ENCODE results near the gene CLTCL1. TPM values are rescaled to one million over a fixed set of nuclear protein-coding genes. Genes with fewer than 3 reads are reported as not detected.

Gene CLTCL1
- total and polyA plus RNA-seq, 9 of the 15 experiments (the other 6 are each of a cell fraction or from before 2014, with no cell fraction given) = 1.1 to 11.7 (median 5.0) TPM

- peaks cover 10% of the 10 kb centered on the region; the same call in 1 of the 2 replicates for H4K20me1 ChIP-seq (replicated peaks; ENCODE audit: control insufficient read depth, insufficient read depth, low read length)
- H3K4me3 ChIP-seq = no peak overlapping the region
- no peak for ATAC-seq
- ChIA-PET POLR2A (interaction anchor here (0.6 to 1.5 kb wide), 6 partner anchors 8 to 182 kb away, joined by 3 to 4 read pairs (median 4); partner anchors contain the start of genes DGCR2 and ESS2), CTCF (ENCODE audit: low intra/inter-chr PET ratio) (no interaction called here)
- DNase-seq (ENCODE audit: extremely low read depth in 1 of 4, low spot score in 3 of 4) = no peak
- FAIRE-seq = no peak
- BruUV-seq (replicated peaks) = no TSS peak
- H3K9ac ChIP-seq (ENCODE audit: insufficient read depth in 1 of 2, low read depth in 2 of 2, low read length in 2 of 2) = peak overlapping the region in 1 of 2 experiments; percentile 43; a peak in 2 of 4 replicates
- H3K4me1 ChIP-seq (replicated peaks in 1 of 2; ENCODE audit: control insufficient read depth in 2 of 2, insufficient read depth in 2 of 2, low read length in 2 of 2) = peaks cover 0 to 36% of the 10 kb centered on the region in 2 experiments; a peak in 1 of 5 replicates
- H2AFZ ChIP-seq (ENCODE audit: low read depth, low read length) = no peak overlapping the region
- H3K27ac ChIP-seq (ENCODE audit: extremely low read depth, low read depth, low read length) = no peak overlapping the region
- H3K9me3 ChIP-seq (replicated peaks; ENCODE audit: control insufficient read depth, insufficient read depth, low read depth, low read length) = no peaks in the 10 kb centered on the region
- no peaks in the 10 kb centered on the region for H3K79me2 ChIP-seq (ENCODE audit: control insufficient read depth, insufficient read depth, low read length)
- in situ Hi-C loops (cut with MboI) (no loop called here), intact Hi-C loops (cut with micrococcal nuclease) (loop anchor here (10.0 kb wide), 1 partner anchor 62 kb away; no protein-coding TSS in a partner anchor)
- no peaks in the 10 kb centered on the region for H3K27me3 ChIP-seq (ENCODE audit: control insufficient read depth in 2 of 2, insufficient read depth in 2 of 2, low read length in 2 of 2)
- peaks cover 13% of the 10 kb centered on the region for H3K9me1 ChIP-seq (ENCODE audit: control insufficient read depth, insufficient read depth, low read length)
- no peak overlapping the region for H3K4me2 ChIP-seq (ENCODE audit: insufficient read depth, low read length)
- peaks cover 95% of the 10 kb centered on the region for H3K36me3 ChIP-seq (ENCODE audit: control insufficient read depth, insufficient read depth, low read length)
- 90% methylated on average over 10 of the region's 10 CpGs for WGBS (ENCODE audit: insufficient coverage, low coverage, missing lambda C conversion rate)
- TF ChIP-seq RBM22 (IDR thresholded peaks at IDR 0.05; ENCODE audit: low read depth, low read length, poor library complexity, severe bottlenecking) (peak; percentile 48), BCLAF1 (IDR thresholded peaks at IDR 0.05; ENCODE audit: borderline replicate concordance in 1 of 2, control insufficient read depth in 1 of 2, low read depth in 2 of 2, low read length in 1 of 2) (no peak), RBBP5 (IDR thresholded peaks at IDR 0.05; ENCODE audit: borderline replicate concordance, insufficient read depth, low read length, poor library complexity, severe bottlenecking) (peak; percentile 41), RBFOX2 (IDR thresholded peaks at IDR 0.05; ENCODE audit: low read depth, low read length) (peak; percentile 57), ZBTB2 (IDR thresholded peaks at IDR 0.05) (no peak), ZBTB40 (IDR thresholded peaks at IDR 0.05) (no peak), ZBTB40 (CRISPR knock-in tag; IDR thresholded peaks at IDR 0.05) (0 out of 2 replicates have a peak, but pooled peaks have one; percentile 16)
These were observed 154.6 kb downstream of the CLTCL1 start for GRCh38 chr22:19136915-19137314.
